Measurements from ENCODE around the gene LRRC30. TPM values are rescaled to one million over a fixed set of nuclear protein-coding genes. Genes with fewer than 3 reads are reported as not detected.

Gene LRRC30
- total RNA-seq (2022; extraction: Qiagen RNA extraction): not detected in 5 replicates

GRCh38 chr18:7230626-7231349 is at the start of gene LRRC30:
Gene LRRC30, plus strand, starts transcription at chr18:7231089. Its CDS starts 50 bp downstream, at chr18:7231139.

Other genes with a start within 250 kb of the LRRC30 start
- gene LAMA1, start 113.3 kb upstream of the LRRC30 start, total RNA-seq (2022; extraction: Qiagen RNA extraction): 0.06 to 0.26 TPM (median 0.07 TPM) in 5 replicates

Measured in A549 treated with Hydrocortisone at 1 μM for 4 hours (cell line).